Trophoblast cell (in vitro differentiated cells and primary cell): Measurements from ENCODE around the gene CELSR2.

Source experiments
- DNase-seq, 2 donors: peaks; one replicate each; pipeline ENCODE4 v3.0.0-alpha.2; 2016
- H2AFZ ChIP-seq: 2 replicates; pipeline ENCODE4 v1.6.1; 2013; ENCODE audit warnings: low read length, moderate library complexity, mild to moderate bottlenecking; ENCODE audit not compliant: insufficient read depth, poor library complexity
- H2AK5ac ChIP-seq: 2 replicates; pipeline ENCODE4 v1.6.1; 2013; ENCODE audit warnings: mild to moderate bottlenecking, low read length
- H2BK120ac ChIP-seq: 2 replicates; pipeline ENCODE4 v1.6.1; 2013; ENCODE audit warnings: low read length, mild to moderate bottlenecking, moderate library complexity; ENCODE audit not compliant: insufficient read depth, poor library complexity
- H2BK12ac ChIP-seq: 2 replicates; pipeline ENCODE4 v1.6.1; 2013; ENCODE audit warnings: mild to moderate bottlenecking, low read length, moderate library complexity
- H2BK5ac ChIP-seq: 2 replicates; pipeline ENCODE4 v1.6.1; 2013; ENCODE audit warnings: low read length, low read depth, moderate library complexity, mild to moderate bottlenecking; ENCODE audit not compliant: poor library complexity
- H3K14ac ChIP-seq: 2 replicates; pipeline ENCODE4 v1.6.1; 2013; ENCODE audit warnings: mild to moderate bottlenecking, low read length
- H3K18ac ChIP-seq: 2 replicates; pipeline ENCODE4 v1.6.1; 2013; ENCODE audit warnings: mild to moderate bottlenecking, low read length
- H3K23ac ChIP-seq: 2 replicates; pipeline ENCODE4 v1.6.1; 2013; ENCODE audit warnings: low read length
- H3K27ac ChIP-seq: 2 replicates; pipeline ENCODE4 v1.5.1; 2013; ENCODE audit warnings: low read depth, mild to moderate bottlenecking, inconsistent platforms, low read length, moderate library complexity
- H3K27me3 ChIP-seq: 2 replicates; pipeline ENCODE4 v1.6.1; 2013; ENCODE audit warnings: inconsistent platforms, mild to moderate bottlenecking, low read length, moderate library complexity; ENCODE audit not compliant: insufficient read depth
- H3K36me3 ChIP-seq, 2 experiments: 1 replicate in 1 of 2; 2 replicates in 1 of 2; pipeline ENCODE4 v1.6.1; 2013; ENCODE audit warnings: low read length in 2 of 2, mild to moderate bottlenecking in 2 of 2, moderate library complexity in 1 of 2; ENCODE audit not compliant: insufficient read depth in 2 of 2, control insufficient read depth in 1 of 2
- H3K4ac ChIP-seq: 2 replicates; pipeline ENCODE4 v1.6.1; 2013; ENCODE audit warnings: low read depth, mild to moderate bottlenecking, low read length, moderate library complexity
- H3K4me1 ChIP-seq, 2 experiments: 1 replicate in 1 of 2; 2 replicates in 1 of 2; pipeline ENCODE4 v1.6.1; 2013; ENCODE audit warnings: low read length in 2 of 2, mild to moderate bottlenecking in 2 of 2, moderate library complexity in 1 of 2; ENCODE audit not compliant: insufficient read depth in 2 of 2, control insufficient read depth in 1 of 2
- H3K4me2 ChIP-seq: 2 replicates; pipeline ENCODE4 v1.6.1; 2013; ENCODE audit warnings: inconsistent platforms, mild to moderate bottlenecking, low read length, moderate library complexity
- H3K4me3 ChIP-seq: 2 replicates; pipeline ENCODE4 v1.5.1; 2013; ENCODE audit warnings: mild to moderate bottlenecking, low read depth, low read length, inconsistent platforms
- H3K79me1 ChIP-seq: one replicate; pipeline ENCODE4 v1.6.1; 2013; ENCODE audit warnings: low read length
- H3K79me2 ChIP-seq: 2 replicates; pipeline ENCODE4 v1.6.1; 2013; ENCODE audit warnings: low read length, mild to moderate bottlenecking; ENCODE audit not compliant: control insufficient read depth, insufficient read depth, poor library complexity
- H3K9ac ChIP-seq: 2 replicates; pipeline ENCODE4 v1.6.1; 2013; ENCODE audit warnings: mild to moderate bottlenecking, low read length
- H3K9me3 ChIP-seq: 2 replicates; pipeline ENCODE4 v1.6.1; 2013; ENCODE audit warnings: low read depth, mild to moderate bottlenecking, control low read depth, inconsistent platforms, low read length; ENCODE audit not compliant: insufficient read depth
- H4K12ac ChIP-seq: 2 replicates; pipeline ENCODE4 v1.6.1; 2013; ENCODE audit warnings: low read depth, mild to moderate bottlenecking, low read length, moderate library complexity
- H4K8ac ChIP-seq: 2 replicates; pipeline ENCODE4 v1.6.1; 2013; ENCODE audit warnings: low read depth, mild to moderate bottlenecking, low read length, moderate library complexity
- H4K91ac ChIP-seq: one replicate; pipeline ENCODE4 v1.6.1; 2013; ENCODE audit warnings: low read depth, mild to moderate bottlenecking, low read length, moderate library complexity
- WGBS: extraction: QIAGEN DNeasy Blood & Tissue Kit; methylation state at CpG from one replicate; pipeline ENCODE4 v1.1.7; 2013; ENCODE audit warnings: missing lambda C conversion rate; ENCODE audit not compliant: insufficient read length, insufficient coverage; ENCODE audit errors: extremely low coverage; 5-methylcytosine and 5-hydroxymethylcytosine counted together

Gene CELSR2

DNA sequence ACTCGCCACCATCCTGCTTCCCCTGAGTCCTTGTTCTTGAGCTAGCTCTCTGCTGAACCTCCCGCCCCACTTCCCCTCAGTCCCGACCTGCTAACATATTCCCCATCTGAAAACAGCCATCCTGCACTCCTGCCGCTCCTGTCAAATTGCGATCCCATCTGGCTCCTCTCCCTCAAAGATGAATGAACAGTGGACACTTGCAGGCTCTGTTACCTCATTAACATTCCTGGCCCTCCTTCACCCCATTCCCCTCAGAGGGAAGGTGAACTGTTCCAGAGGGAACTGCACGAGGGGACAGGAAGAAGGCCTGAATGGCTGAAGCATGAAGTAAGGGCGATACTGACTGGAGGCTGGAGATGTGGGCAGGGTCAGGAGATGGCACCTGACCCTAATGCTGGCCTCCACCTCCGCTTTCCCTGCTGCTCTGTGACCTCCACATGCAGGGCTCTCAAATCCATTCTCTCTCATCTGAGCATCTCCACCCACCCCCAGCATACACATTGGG lies 7.4 kb upstream of the CELSR2 start:
- H2BK12ac ChIP-seq: no peak overlapping the region
- no peak overlapping the region for H3K23ac ChIP-seq
- H2BK5ac ChIP-seq: no peak overlapping the region
- no peak overlapping the region for H4K91ac ChIP-seq
- H3K27ac ChIP-seq: no peak overlapping the region
- DNase-seq: no peak
- H3K4me3 ChIP-seq: no peak overlapping the region
- H3K4me2 ChIP-seq: no peak overlapping the region
- peaks cover 12 to 22% of the 10 kb centered on the region in 2 experiments for H3K4me1 ChIP-seq
- no peaks in the 10 kb centered on the region for H3K9me3 ChIP-seq
- no peak overlapping the region for H3K14ac ChIP-seq
- H3K79me2 ChIP-seq: no peaks in the 10 kb centered on the region
- no peaks in the 10 kb centered on the region for H3K79me1 ChIP-seq
- H3K27me3 ChIP-seq: no peaks in the 10 kb centered on the region
- peaks cover 17 to 29% of the 10 kb centered on the region in 2 experiments for H3K36me3 ChIP-seq
- no peak overlapping the region for H4K8ac ChIP-seq
- H2BK120ac ChIP-seq: no peak overlapping the region
- WGBS: no CpG with 5 or more reads among the region's 8 CpGs
- H3K18ac ChIP-seq: no peak overlapping the region
- H3K9ac ChIP-seq: no peak overlapping the region
- H2AK5ac ChIP-seq: peak overlapping the region; percentile 20
- H4K12ac ChIP-seq: no peak overlapping the region
- H3K4ac ChIP-seq: no peak overlapping the region
- no peak overlapping the region for H2AFZ ChIP-seq

DNA sequence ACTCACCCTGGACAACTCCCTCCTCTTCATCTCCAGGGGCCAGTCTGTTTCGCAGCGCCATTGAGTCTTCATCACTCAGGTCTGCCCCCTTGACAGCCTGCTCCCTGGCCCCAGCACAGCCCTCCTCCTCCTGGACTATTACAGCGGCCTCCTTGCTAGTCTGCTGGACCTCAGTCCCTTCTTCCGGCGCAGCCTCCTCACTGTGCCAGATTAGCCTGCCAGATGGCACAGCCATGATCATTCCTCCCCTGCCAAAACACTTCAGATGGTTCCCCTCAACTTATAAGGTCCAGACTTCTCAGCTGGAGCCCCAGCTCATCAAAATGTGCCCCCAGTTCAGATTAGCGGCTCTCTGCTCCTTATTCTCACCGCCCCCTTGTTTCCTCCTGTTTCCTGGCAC lies 7.0 kb upstream of the CELSR2 start:
- no peak overlapping the region for H3K14ac ChIP-seq
- H3K9ac ChIP-seq: no peak overlapping the region
- H3K4me3 ChIP-seq: no peak overlapping the region

DNA sequence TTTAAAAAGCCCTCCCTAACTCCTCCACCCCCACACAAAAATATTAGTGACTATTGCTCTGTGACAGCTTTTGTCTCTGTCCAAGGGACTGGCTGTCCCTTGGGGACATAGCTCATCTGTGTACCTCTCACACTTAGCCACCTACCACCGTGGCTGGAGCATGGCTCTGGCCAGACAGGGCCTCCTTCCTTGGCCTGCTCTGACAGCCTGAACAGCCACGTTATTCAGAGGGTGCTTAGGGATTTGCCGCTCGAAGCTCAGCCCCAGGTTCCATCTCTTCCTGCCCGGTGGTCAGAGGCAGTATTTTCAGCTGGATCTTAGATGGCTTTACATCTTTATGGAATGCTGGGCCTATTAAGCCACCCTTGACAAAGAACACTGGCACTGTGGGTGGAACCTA lies 6.1 kb upstream of the CELSR2 start:
- H3K23ac ChIP-seq: no peak overlapping the region
- H3K36me3 ChIP-seq: peaks cover 6 to 16% of the 10 kb centered on the region in 2 experiments
- no peaks in the 10 kb centered on the region for H3K9me3 ChIP-seq
- H3K79me2 ChIP-seq: no peaks in the 10 kb centered on the region
- no peak overlapping the region for H4K8ac ChIP-seq
- H3K27ac ChIP-seq: no peak overlapping the region
- no peak overlapping the region for H4K91ac ChIP-seq
- H3K27me3 ChIP-seq: no peaks in the 10 kb centered on the region
- DNase-seq: no peak
- no peak overlapping the region for H3K14ac ChIP-seq
- no peak overlapping the region for H2BK120ac ChIP-seq
- no CpG with 5 or more reads among the region's 5 CpGs for WGBS
- H3K4me1 ChIP-seq: peaks cover 12 to 22% of the 10 kb centered on the region in 2 experiments
- no peak overlapping the region for H4K12ac ChIP-seq
- no peak overlapping the region for H3K9ac ChIP-seq
- H3K18ac ChIP-seq: no peak overlapping the region
- no peak overlapping the region for H2BK12ac ChIP-seq
- no peak overlapping the region for H2AK5ac ChIP-seq
- no peak overlapping the region for H2AFZ ChIP-seq
- no peaks in the 10 kb centered on the region for H3K79me1 ChIP-seq
- H3K4ac ChIP-seq: no peak overlapping the region
- H3K4me2 ChIP-seq: no peak overlapping the region
- no peak overlapping the region for H2BK5ac ChIP-seq
- no peak overlapping the region for H3K4me3 ChIP-seq

More for the DNA sequence above, 7.0 kb upstream of the CELSR2 start:
- no peak overlapping the region for H3K4me2 ChIP-seq
- H3K9me3 ChIP-seq: no peaks in the 10 kb centered on the region
- H3K79me1 ChIP-seq: no peaks in the 10 kb centered on the region
- H4K91ac ChIP-seq: no peak overlapping the region
- H2BK5ac ChIP-seq: no peak overlapping the region
- no peak overlapping the region for H2BK120ac ChIP-seq
- H3K18ac ChIP-seq: no peak overlapping the region
- H3K27me3 ChIP-seq: no peaks in the 10 kb centered on the region
- H4K12ac ChIP-seq: no peak overlapping the region
- peak overlapping the region; percentile 20 for H2AK5ac ChIP-seq
- no peak overlapping the region for H4K8ac ChIP-seq
- H3K4ac ChIP-seq: no peak overlapping the region
- no peak overlapping the region for H2BK12ac ChIP-seq
- no CpG with 5 or more reads among the region's 7 CpGs for WGBS
- no peak overlapping the region for H2AFZ ChIP-seq
- H3K27ac ChIP-seq: no peak overlapping the region
- H3K36me3 ChIP-seq: peaks cover 13 to 24% of the 10 kb centered on the region in 2 experiments
- H3K4me1 ChIP-seq: peaks cover 12 to 22% of the 10 kb centered on the region in 2 experiments
- DNase-seq: no peak
- H3K79me2 ChIP-seq: no peaks in the 10 kb centered on the region
- H3K23ac ChIP-seq: no peak overlapping the region

DNA sequence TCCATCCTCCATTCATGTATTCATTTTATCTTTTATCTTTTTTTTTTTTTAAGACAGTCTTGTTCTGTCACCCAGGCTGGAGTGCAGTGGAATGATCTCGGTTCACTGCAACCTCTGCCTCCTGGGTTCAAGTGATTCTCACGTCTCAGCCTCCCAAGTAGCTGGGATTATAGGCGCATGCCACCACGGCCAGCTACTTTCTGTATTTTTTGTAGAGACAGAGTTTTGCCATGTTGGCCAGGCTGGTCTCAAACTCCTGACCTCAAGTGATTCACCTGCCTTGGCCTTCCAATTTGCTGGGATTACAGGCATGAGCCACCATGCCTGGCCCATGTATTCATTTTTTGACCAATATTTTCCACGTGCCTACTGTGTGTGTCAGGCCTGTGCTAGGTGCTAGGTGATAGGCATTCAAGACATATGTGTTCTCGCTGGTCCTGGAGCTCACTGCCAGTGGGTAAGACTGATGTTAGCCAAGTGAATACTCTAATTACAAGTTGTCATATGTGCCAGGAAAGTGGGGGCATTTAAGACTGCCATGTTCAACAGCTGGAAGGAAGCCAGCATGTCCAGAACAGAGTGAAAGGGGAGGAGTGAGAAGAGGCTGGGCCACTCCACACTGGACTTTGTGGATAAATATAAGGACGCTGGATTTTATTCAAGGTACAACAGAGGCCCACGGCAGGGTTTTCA lies 5.3 kb upstream of the CELSR2 start:
- no peak overlapping the region for H3K9ac ChIP-seq
- H3K27ac ChIP-seq: no peak overlapping the region
- H2AFZ ChIP-seq: no peak overlapping the region
- H3K79me1 ChIP-seq: no peaks in the 10 kb centered on the region
- no peaks in the 10 kb centered on the region for H3K27me3 ChIP-seq
- H3K4me2 ChIP-seq: no peak overlapping the region
- no peak overlapping the region for H4K91ac ChIP-seq
- peaks cover 13 to 29% of the 10 kb centered on the region in 2 experiments for H3K4me1 ChIP-seq
- H3K14ac ChIP-seq: no peak overlapping the region
- no peak overlapping the region for H4K8ac ChIP-seq
- no peaks in the 10 kb centered on the region for H3K79me2 ChIP-seq
- no CpG with 5 or more reads among the region's 8 CpGs for WGBS
- H4K12ac ChIP-seq: no peak overlapping the region
- peaks cover 3 to 10% of the 10 kb centered on the region in 2 experiments for H3K36me3 ChIP-seq
- H3K4me3 ChIP-seq: no peak overlapping the region
- no peak overlapping the region for H3K23ac ChIP-seq
- no peak overlapping the region for H3K18ac ChIP-seq
- H2BK12ac ChIP-seq: no peak overlapping the region
- H2AK5ac ChIP-seq: no peak overlapping the region
- H2BK120ac ChIP-seq: no peak overlapping the region
- H3K4ac ChIP-seq: no peak overlapping the region
- no peak overlapping the region for H2BK5ac ChIP-seq
- H3K9me3 ChIP-seq: no peaks in the 10 kb centered on the region
- no peak for DNase-seq
